Left lung (tissue), 10 donors: Measurements from ENCODE around the gene RAPGEF2. TPM values are rescaled to one million over a fixed set of nuclear protein-coding genes. Genes with fewer than 3 reads are reported as not detected.
"Not testable (repeated sequence)": the region's sequence is repeated elsewhere in the genome, so short reads cannot be mapped to it uniquely, and the experiment has no call there.

ENCODE experiments used
- ATAC-seq: fragments of 200-7000 bp; cut with Tn5 transposase; one replicate; pipeline ENCODE4 v1.9.1; 2020; ENCODE audit warnings: moderate library complexity
- DNase-seq, 4 donors: peaks; one replicate each; pipeline ENCODE4 v3.0.0-alpha.2; 2013 to 2020
- H3K27ac ChIP-seq, 2 donors: fragments of 200-600 bp; sonication (generic) in 1 of 2; one replicate each; pipeline versions ENCODE4 v1.5.0 to v1.8.0; 2020 to 2021
- H3K27me3 ChIP-seq, 2 donors: fragments of 200-600 bp; sonication (generic) in 1 of 2; one replicate each; pipeline versions ENCODE4 v1.5.0 to v1.8.0; 2020 to 2021
- H3K36me3 ChIP-seq, 2 donors: fragments of 200-600 bp; sonication (generic) in 1 of 2; one replicate each; pipeline versions ENCODE4 v1.5.0 to v1.8.0; 2020 to 2021
- H3K4me1 ChIP-seq, 2 donors: fragments of 200-600 bp; one replicate each; pipeline ENCODE4 v1.8.0; 2021
- H3K4me3 ChIP-seq, 2 donors: fragments of 200-600 bp; sonication (generic) in 1 of 2; one replicate each; pipeline versions ENCODE4 v1.5.0 to v1.8.0; 2020 to 2021; ENCODE audit warnings: mild to moderate bottlenecking in 1 of 2
- H3K9me3 ChIP-seq, 2 donors: fragments of 200-600 bp; sonication (generic) in 1 of 2; one replicate each; pipeline versions ENCODE4 v1.5.0 to v1.8.0; 2020 to 2021
- intact Hi-C, 2 donors: fragments of 100-400 bp; cut with DNase I; formaldehyde crosslinking; loops; one replicate each; pipeline versions ENCODE4 v1.11.2 to v1.14.2; 2022
- polyA plus RNA-seq, 6 donors: library from polyadenylated mRNA; unstranded; fragments of 120-200 nt; gene quantifications; one replicate each; pipeline ENCODE4 v1.2.1, GENCODE V29; 2013; ENCODE audit not compliant: insufficient read length in 6 of 6
- total RNA-seq, 2 donors: library from RNA; stranded (reverse); fragmentation: NEBNext Ultra II Directional; extraction: Animal tissue kit (Norgen Biotek cat#: 25700); gene quantifications; one replicate each; pipeline ENCODE4 v1.2.1, GENCODE V29; 2021
- TF ChIP-seq, protein P1 (sequence below), 2 donors: fragments of 200-600 bp; sonication (generic) in 1 of 2; IDR thresholded peaks; one replicate each; pipeline versions ENCODE4 v1.5.0 to v1.8.0; 2021; ENCODE audit warnings: antibody characterized with exemption in 2 of 2
- donor health status: DM: no; HTN: yes; CAD: no.
- donor health status: DM: no; HTN: no; CAD: no.

Gene RAPGEF2
- total and polyA plus RNA-seq, 8 donors, result 39.9 to 52.0 (median 45.4) TPM

DNA sequence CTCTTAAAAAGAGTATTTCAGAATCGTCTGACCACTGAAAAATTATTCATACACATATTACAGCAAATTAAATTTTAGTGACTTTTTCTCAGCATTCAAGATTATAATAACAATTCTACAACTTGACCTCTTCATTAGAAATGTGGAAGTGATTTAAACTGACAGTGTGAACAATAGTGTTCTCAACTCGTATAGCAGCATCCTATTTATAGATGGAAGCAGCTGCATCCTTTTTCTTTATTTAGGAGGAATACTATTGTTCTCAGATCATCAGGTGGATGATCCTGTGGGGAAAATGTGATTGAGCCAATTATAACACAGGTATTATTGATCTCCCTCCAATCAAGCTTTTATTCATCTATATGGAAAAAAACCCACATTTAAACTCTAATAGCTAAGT lies 56.7 kb downstream of the RAPGEF2 start:
- H3K27me3 ChIP-seq, result no peaks in the 10 kb centered on the region
- TF ChIP-seq, protein P1, sequence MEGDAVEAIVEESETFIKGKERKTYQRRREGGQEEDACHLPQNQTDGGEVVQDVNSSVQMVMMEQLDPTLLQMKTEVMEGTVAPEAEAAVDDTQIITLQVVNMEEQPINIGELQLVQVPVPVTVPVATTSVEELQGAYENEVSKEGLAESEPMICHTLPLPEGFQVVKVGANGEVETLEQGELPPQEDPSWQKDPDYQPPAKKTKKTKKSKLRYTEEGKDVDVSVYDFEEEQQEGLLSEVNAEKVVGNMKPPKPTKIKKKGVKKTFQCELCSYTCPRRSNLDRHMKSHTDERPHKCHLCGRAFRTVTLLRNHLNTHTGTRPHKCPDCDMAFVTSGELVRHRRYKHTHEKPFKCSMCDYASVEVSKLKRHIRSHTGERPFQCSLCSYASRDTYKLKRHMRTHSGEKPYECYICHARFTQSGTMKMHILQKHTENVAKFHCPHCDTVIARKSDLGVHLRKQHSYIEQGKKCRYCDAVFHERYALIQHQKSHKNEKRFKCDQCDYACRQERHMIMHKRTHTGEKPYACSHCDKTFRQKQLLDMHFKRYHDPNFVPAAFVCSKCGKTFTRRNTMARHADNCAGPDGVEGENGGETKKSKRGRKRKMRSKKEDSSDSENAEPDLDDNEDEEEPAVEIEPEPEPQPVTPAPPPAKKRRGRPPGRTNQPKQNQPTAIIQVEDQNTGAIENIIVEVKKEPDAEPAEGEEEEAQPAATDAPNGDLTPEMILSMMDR (IDR thresholded peaks at IDR 0.05), result no peak
- intact Hi-C loops, result no loop called here
- H3K4me3 ChIP-seq, result no peak overlapping the region
- H3K36me3 ChIP-seq, result no peaks in the 10 kb centered on the region
- ATAC-seq, result no peak
- H3K27ac ChIP-seq, result no peak overlapping the region
- DNase-seq, result no peak
- H3K9me3 ChIP-seq, result no peaks in the 10 kb centered on the region
- peaks cover 0 to 14% of the 10 kb centered on the region in 2 donors for H3K4me1 ChIP-seq

DNA sequence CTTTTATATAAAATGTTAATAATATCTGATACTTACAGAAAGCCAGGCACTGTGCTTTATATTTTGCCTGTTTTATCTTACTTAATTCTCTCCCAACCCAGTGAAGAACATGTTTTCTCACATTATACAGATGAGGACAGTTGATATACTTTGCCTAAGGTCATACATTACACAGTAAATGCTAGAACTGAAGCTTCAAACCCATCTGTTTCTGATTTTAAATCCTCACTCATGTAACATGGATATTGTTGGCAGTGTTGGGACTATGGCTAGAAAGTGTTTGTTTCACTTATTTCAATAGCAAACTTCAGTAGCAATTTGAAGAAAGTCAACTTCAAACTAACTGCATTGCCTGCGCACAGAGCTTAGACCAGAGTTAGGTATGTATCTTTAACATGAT lies 57.4 kb downstream of the RAPGEF2 start:
- no peak for ATAC-seq
- TF ChIP-seq, protein P1 (IDR thresholded peaks at IDR 0.05), result no peak
- Histone ChIP-seq H3K27me3 (no peaks in the 10 kb centered on the region), H3K4me3 (no peak overlapping the region), H3K4me1 (peaks cover 0 to 18% of the 10 kb centered on the region in 2 donors), H3K9me3 (no peaks in the 10 kb centered on the region), H3K27ac (no peak overlapping the region), H3K36me3 (no peaks in the 10 kb centered on the region)
- no peak for DNase-seq
- intact Hi-C loops, result no loop called here

DNA sequence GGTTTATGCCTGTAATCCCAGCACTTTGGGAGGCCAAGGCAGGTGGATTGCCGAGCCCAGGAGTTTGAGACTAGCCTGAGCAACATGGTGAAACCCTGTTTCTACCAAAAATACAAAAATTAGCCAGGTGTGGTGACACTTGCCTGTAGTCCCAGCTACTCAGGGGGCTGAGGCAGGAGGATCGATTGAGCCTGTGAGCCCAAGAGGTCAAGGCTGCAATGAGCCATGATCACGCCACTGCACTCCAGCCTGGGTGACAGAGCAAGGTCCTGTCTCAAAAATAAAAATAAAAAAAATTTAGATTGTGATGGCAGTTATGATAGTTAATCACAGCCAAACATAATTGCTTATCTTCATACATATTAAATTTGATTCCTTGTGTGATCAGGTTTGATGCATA lies 58.6 kb downstream of the RAPGEF2 start:
- H3K4me3 ChIP-seq, H3K27me3 ChIP-seq, DNase-seq, intact Hi-C loops, ATAC-seq, H3K27ac ChIP-seq, H3K9me3 ChIP-seq, H3K36me3 ChIP-seq: not testable (repeated sequence)
- H3K4me1 ChIP-seq, result peaks cover 0 to 18% of the 10 kb centered on the region in 2 donors

DNA sequence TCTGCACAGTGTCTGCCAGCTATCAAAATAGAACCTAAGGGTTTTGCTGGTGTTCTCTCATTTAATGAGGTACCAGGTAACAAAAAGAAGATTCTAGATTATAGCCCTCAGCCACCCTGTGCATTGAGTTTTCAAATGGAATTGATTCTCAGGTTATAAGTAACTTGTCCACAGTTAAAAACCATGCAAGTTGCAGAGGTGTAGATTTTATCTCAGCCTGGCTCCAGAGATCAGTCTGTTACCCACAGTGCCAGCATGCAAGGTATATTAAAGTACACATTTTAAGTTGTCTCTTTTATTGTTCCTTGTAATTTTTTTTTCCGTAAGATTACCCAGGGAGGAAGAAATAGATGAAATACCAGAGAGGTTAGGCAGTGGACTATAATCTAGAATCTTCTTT lies 59.7 kb downstream of the RAPGEF2 start:
- Histone ChIP-seq H3K36me3 (no peaks in the 10 kb centered on the region), H3K27me3 (no peaks in the 10 kb centered on the region), H3K27ac (no peak overlapping the region), H3K4me3 (no peak overlapping the region), H3K4me1 (peaks cover 0 to 18% of the 10 kb centered on the region in 2 donors), H3K9me3 (no peaks in the 10 kb centered on the region)
- no peak for DNase-seq
- ATAC-seq, result no peak
- intact Hi-C loops, result no loop called here
- TF ChIP-seq, protein P1 (IDR thresholded peaks at IDR 0.05), result no peak

DNA sequence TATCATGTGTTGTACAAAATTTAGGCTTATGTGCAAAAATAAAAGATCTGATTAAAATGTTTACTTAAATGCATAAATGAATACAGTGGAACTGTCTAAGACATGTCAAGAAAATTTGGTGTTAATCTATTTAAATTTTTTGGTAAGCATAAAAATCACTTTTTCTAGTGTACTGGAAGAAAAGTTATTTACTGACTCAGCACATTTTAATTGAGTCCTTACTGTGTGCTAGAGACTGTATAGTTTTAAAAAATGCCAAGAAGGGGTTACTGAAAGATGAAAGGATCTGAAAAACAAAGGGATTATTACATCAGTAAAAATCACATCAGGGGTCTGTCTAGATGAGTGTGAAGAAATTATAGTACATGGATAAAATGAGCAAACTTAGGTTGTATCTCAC lies 60.6 kb downstream of the RAPGEF2 start:
- TF ChIP-seq, protein P1 (IDR thresholded peaks at IDR 0.05), result no peak
- Histone ChIP-seq H3K9me3 (no peaks in the 10 kb centered on the region), H3K4me3 (no peak overlapping the region), H3K4me1 (peaks cover 0 to 18% of the 10 kb centered on the region in 2 donors), H3K27ac (no peak overlapping the region), H3K36me3 (no peaks in the 10 kb centered on the region), H3K27me3 (no peaks in the 10 kb centered on the region)
- intact Hi-C loops, result no loop called here
- DNase-seq, result no peak
- ATAC-seq, result no peak
